ENCODE measurements around the gene TGFB1. TPM values are rescaled to one million over a fixed set of nuclear protein-coding genes. Genes with fewer than 3 reads are reported as not detected.

The TGFB1 gene
- total and polyA plus RNA-seq, 9 of the 15 experiments (the other 6 are each of a cell fraction or from before 2014, with no cell fraction given): 0.24 to 159 (median 17.2) TPM

DNA sequence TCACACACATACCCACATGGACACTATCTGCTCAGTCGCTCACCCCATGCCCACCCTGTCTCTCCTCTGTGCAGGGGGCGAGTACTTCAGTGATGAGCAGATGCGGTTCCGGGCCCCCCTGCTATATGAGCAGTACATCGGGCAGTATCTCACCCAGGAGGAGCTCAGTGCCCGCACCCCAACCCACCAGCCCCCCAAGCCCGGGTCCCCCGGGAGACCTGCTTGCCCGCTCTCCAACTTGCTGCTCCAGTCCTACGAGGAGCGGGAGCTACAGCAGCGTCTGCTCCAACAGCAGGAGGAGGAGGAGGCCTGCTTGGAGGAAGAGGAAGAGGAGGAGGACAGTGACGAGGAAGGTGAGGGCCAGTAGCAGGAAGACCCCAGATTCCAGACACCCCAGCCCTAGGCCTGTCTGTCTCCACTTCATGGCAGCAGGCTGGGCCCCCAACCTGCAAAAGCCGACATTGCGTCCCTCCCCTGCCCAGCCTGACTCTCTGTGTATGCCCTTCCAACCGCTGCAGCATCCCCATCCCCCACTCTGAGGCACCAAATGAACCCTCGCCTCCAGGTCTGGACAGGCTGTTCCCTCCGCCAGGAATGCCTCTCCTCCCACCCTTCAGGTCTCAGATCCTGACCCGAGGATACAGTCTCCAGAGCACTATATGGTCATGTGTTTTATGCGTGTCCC is 34.1 kb downstream of the TGFB1 start (continued):
- TF ChIP-seq MGA (IDR thresholded peaks at IDR 0.05): no peak
- no peak for TF ChIP-seq ZNF354B (CRISPR knock-in tag; IDR thresholded peaks at IDR 0.05)
- no peak for TF ChIP-seq DEAF1 (CRISPR knock-in tag; IDR thresholded peaks at IDR 0.05)
